Measurements from ENCODE around the gene MMP13. TPM values are rescaled to one million over a fixed set of nuclear protein-coding genes. Genes with fewer than 3 reads are reported as not detected.
"Not testable (repeated sequence)": the region's sequence is repeated elsewhere in the genome, so short reads cannot be mapped to it uniquely, and the experiment has no call there.

Gene MMP13
- total RNA-seq = not detected
- total RNA-seq (2013) = not detected

DNA sequence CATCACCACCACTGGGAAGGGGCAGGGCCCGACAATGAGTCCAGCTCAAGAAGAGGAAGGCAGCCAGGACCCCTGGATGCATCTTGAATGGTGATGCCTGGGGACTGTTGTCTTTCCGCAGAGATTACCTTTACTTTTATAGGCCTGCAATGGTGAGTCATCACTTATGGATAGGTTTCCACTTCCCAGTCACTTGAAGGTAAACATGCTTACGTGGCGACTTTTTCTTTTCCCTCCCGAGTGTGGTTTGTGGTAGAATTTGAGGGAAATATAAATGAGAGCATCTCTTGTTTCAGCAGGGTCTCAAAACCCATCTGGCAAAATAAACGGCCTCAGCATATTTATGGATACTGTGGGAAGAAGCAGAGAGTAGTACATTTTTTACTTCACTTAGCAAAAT, at the start of gene MMP13:
TSS of gene MMP13 (minus strand) at position 109 of the 400 bp plus-strand sequence. CDS start at position 82, 27 bp downstream.
- Histone ChIP-seq H3K9me3 (ENCODE audit: control insufficient read depth, insufficient read depth, low read length) (no peaks in the 10 kb centered on the region), H3K27ac (ENCODE audit: low read length) (no peak within 1 kb of the TSS), H3K27me3 (ENCODE audit: control insufficient read depth, insufficient read depth, low read length) (no peaks in the 10 kb centered on the region), H3K4me1 (ENCODE audit: control insufficient read depth, insufficient read depth, low read length) (no peaks in the 10 kb centered on the region), H3K36me3 (ENCODE audit: control insufficient read depth, insufficient read depth, low read length) (no peaks in the 10 kb centered on the region), H3K4me3 (ENCODE audit: low read length) (no peak within 1 kb of the TSS)
- Mint-ChIP-seq H3K4me3 (no peak within 1 kb of the TSS), H3K27ac (no peak within 1 kb of the TSS), H3K9me3 (no peaks in the 10 kb centered on the region), H3K27me3 (ENCODE audit: low read depth in 2 of 2) (peaks cover 2 to 14% of the 10 kb centered on the region in 2 donors), H3K36me3 (no peaks in the 10 kb centered on the region), H3K4me1 (no peaks in the 10 kb centered on the region)
- WGBS (ENCODE audit: insufficient coverage) = 84% methylated on average over 5 of the region's 6 CpGs
- DNase-seq (no peak), ATAC-seq (no peak)
- intact Hi-C loops (cut with micrococcal nuclease) = no loop called here
- no peak for TF ChIP-seq CTCF (IDR thresholded peaks at IDR 0.05)

DNA sequence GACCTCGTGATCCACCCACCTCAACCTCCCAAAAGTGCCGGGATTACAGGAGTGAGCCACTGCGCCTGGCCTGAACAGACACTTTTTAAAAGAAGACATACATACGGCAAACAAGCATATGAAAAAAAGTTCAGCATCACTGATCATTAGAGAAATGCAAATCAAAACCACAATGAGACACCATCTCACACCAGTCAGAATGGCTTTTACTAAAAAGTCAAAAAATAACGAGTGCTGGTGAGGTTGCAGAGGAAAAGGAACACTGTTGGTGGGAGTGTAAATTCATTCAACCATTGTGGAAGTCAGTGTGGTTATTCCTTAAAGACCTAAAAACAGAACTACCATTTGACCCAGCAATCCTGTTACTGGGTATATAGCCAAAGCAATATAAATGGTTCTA, 48.7 kb upstream of the MMP13 start:
- H3K4me1 Mint-ChIP-seq; H3K27ac ChIP-seq (ENCODE audit: low read length); intact Hi-C loops (cut with micrococcal nuclease); H3K9me3 ChIP-seq (ENCODE audit: control insufficient read depth, insufficient read depth, low read length); H3K9me3 Mint-ChIP-seq; H3K36me3 Mint-ChIP-seq; ATAC-seq; H3K27me3 ChIP-seq (ENCODE audit: control insufficient read depth, insufficient read depth, low read length); H3K36me3 ChIP-seq (ENCODE audit: control insufficient read depth, insufficient read depth, low read length); H3K27me3 Mint-ChIP-seq (ENCODE audit: low read depth in 2 of 2); H3K27ac Mint-ChIP-seq; H3K4me3 ChIP-seq (ENCODE audit: low read length); DNase-seq; H3K4me3 Mint-ChIP-seq; H3K4me1 ChIP-seq (ENCODE audit: control insufficient read depth, insufficient read depth, low read length): not testable (repeated sequence)
- 87% methylated on average over 4 of the region's 5 CpGs for WGBS (ENCODE audit: insufficient coverage)

DNA sequence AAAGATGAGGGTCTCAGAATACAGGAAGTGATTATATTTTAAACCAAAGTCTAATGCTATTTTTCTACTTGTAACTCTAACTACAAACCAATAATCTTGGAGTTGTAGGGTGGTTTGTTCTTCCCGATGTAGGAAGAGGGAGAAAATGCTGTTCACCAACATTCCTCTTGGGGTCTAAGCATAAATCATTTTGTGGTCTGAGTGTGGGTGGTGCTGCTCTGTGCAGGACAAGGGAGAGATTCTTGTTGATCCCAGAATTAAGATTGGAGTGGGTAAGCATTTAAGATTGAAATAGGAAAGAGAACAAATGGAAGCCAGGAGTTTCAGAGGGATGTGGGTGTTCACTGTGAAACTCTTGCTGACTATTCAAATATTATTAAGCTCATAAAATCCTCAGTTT, 38.6 kb upstream of the MMP13 start:
- Mint-ChIP-seq H3K4me1 (no peaks in the 10 kb centered on the region), H3K27me3 (ENCODE audit: low read depth in 2 of 2) (peaks cover 8 to 10% of the 10 kb centered on the region in 2 donors), H3K9me3 (no peaks in the 10 kb centered on the region), H3K36me3 (no peaks in the 10 kb centered on the region), H3K4me3 (no peak overlapping the region), H3K27ac (no peak overlapping the region)
- Histone ChIP-seq H3K27ac (ENCODE audit: low read length) (no peak overlapping the region), H3K27me3 (ENCODE audit: control insufficient read depth, insufficient read depth, low read length) (no peaks in the 10 kb centered on the region), H3K9me3 (ENCODE audit: control insufficient read depth, insufficient read depth, low read length) (no peaks in the 10 kb centered on the region), H3K4me3 (ENCODE audit: low read length) (no peak overlapping the region), H3K36me3 (ENCODE audit: control insufficient read depth, insufficient read depth, low read length) (no peaks in the 10 kb centered on the region), H3K4me1 (ENCODE audit: control insufficient read depth, insufficient read depth, low read length) (no peaks in the 10 kb centered on the region)
- no peak for DNase-seq
- TF ChIP-seq CTCF (IDR thresholded peaks at IDR 0.05) = no peak
- WGBS (ENCODE audit: insufficient coverage) = 100% methylated on average over 1 of the region's 1 CpG
- intact Hi-C loops (cut with micrococcal nuclease) = no loop called here
- no peak for ATAC-seq

GRCh38 chr11:102991776-102992175, 36.2 kb upstream of the MMP13 start:
- Mint-ChIP-seq H3K9me3 (no peaks in the 10 kb centered on the region), H3K36me3 (no peaks in the 10 kb centered on the region), H3K27ac (no peak overlapping the region), H3K4me3 (no peak overlapping the region), H3K4me1 (no peaks in the 10 kb centered on the region), H3K27me3 (ENCODE audit: low read depth in 2 of 2) (peaks cover 0 to 10% of the 10 kb centered on the region in 2 donors)
- Histone ChIP-seq H3K27me3 (ENCODE audit: control insufficient read depth, insufficient read depth, low read length) (no peaks in the 10 kb centered on the region), H3K4me1 (ENCODE audit: control insufficient read depth, insufficient read depth, low read length) (no peaks in the 10 kb centered on the region), H3K4me3 (ENCODE audit: low read length) (no peak overlapping the region), H3K27ac (ENCODE audit: low read length) (no peak overlapping the region), H3K9me3 (ENCODE audit: control insufficient read depth, insufficient read depth, low read length) (no peaks in the 10 kb centered on the region), H3K36me3 (ENCODE audit: control insufficient read depth, insufficient read depth, low read length) (no peaks in the 10 kb centered on the region)
- 90% methylated on average over 2 of the region's 3 CpGs for WGBS (ENCODE audit: insufficient coverage)
- no peak for ATAC-seq
- no peak for TF ChIP-seq CTCF (IDR thresholded peaks at IDR 0.05)
- intact Hi-C loops (cut with micrococcal nuclease) = no loop called here
- no peak for DNase-seq

Data from natural killer cell (primary cell).